Ovary (tissue), 3 donors: ENCODE results near the gene CNNM3.

Experiments
- CTCF ChIP-seq, 3 donors: fragments of 450-650 bp in 2 of 3; fragments of 200-600 bp in 1 of 3; IDR thresholded peaks; one replicate each; pipeline versions ENCODE4 v1.5.1 to v1.8.0; 2016 to 2022; ENCODE audit warnings: antibody characterized with exemption in 3 of 3, mild to moderate bottlenecking in 1 of 3
- EP300 ChIP-seq: sonication (generic); formaldehyde crosslinking; IDR thresholded peaks from one replicate; pipeline ENCODE4 v1.6.1; 2017; ENCODE audit warnings: antibody characterized with exemption
- POLR2A ChIP-seq: fragments of 450-650 bp; IDR thresholded peaks from one replicate; pipeline ENCODE4 v1.6.1; 2017; ENCODE audit warnings: antibody characterized with exemption, mild to moderate bottlenecking, moderate library complexity
- donor health status: DM: no; HTN: no; CAD: no.

GRCh38 chr2:96846825-96847224 lies 30.8 kb downstream of the CNNM3 start:
- TF ChIP-seq POLR2A = no peak
- TF ChIP-seq CTCF (IDR thresholded peaks at IDR 0.05) = no peak
- no peak for TF ChIP-seq EP300
